ENCODE data around the gene TPSG1. TPM values are rescaled to one million over a fixed set of nuclear protein-coding genes. Genes with fewer than 3 reads are reported as not detected.

TPSG1 gene
- total RNA-seq, 1 experiment from 2014 or later = not detected

DNA sequence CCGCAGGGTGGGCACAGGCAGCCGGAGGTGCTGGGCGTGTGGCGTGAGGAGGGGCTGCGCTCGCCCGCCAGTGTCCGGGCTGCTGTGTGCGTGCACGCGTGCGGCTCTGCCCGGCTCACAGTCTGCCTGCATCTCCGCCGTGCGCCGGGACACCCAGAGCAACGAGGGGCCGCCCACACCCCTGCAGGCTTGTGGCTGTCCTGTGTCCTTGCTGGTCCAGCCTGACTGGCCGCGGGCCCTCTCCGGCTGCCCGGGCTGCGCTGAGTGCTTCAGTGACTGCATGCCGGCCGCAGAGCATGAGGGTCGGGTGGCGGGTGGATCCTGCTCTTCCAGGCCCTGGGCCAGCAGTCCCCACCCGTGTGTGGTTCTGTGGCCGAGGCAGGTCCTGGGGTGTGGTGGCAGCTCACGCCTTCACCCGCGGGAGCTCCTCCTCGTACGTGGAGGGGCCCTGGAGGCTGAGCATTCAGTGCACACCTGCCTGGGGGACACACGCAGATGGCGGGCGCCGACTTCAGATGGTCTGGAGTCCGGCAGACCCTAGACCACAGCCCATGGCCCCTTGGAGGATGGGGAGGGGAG, 12.4 kb downstream of the TPSG1 start:
- Mint-ChIP-seq H3K27me3 (ENCODE audit: insufficient read depth, unreplicated experiment) (peaks cover 20% of the 10 kb centered on the region), H3K27ac (ENCODE audit: low read depth, unreplicated experiment) (no peak overlapping the region), H3K4me1 (ENCODE audit: insufficient read depth, unreplicated experiment) (no peaks in the 10 kb centered on the region), H3K36me3 (ENCODE audit: insufficient read depth, unreplicated experiment) (no peaks in the 10 kb centered on the region), H3K4me3 (ENCODE audit: unreplicated experiment) (no peak overlapping the region), H3K9me3 (ENCODE audit: unreplicated experiment) (no peaks in the 10 kb centered on the region)
- BruUV-seq (replicated peaks) = no TSS peak
- TF ChIP-seq, protein P1, sequence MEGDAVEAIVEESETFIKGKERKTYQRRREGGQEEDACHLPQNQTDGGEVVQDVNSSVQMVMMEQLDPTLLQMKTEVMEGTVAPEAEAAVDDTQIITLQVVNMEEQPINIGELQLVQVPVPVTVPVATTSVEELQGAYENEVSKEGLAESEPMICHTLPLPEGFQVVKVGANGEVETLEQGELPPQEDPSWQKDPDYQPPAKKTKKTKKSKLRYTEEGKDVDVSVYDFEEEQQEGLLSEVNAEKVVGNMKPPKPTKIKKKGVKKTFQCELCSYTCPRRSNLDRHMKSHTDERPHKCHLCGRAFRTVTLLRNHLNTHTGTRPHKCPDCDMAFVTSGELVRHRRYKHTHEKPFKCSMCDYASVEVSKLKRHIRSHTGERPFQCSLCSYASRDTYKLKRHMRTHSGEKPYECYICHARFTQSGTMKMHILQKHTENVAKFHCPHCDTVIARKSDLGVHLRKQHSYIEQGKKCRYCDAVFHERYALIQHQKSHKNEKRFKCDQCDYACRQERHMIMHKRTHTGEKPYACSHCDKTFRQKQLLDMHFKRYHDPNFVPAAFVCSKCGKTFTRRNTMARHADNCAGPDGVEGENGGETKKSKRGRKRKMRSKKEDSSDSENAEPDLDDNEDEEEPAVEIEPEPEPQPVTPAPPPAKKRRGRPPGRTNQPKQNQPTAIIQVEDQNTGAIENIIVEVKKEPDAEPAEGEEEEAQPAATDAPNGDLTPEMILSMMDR (IDR thresholded peaks at IDR 0.05; ENCODE audit: unreplicated experiment) = no peak
- POLR2A ChIA-PET = no interaction called here
- intact Hi-C loops (cut with micrococcal nuclease) = no loop called here
- CTCF ChIA-PET = no interaction called here
- DNase-seq (ENCODE audit: unreplicated experiment) = no peak

DNA sequence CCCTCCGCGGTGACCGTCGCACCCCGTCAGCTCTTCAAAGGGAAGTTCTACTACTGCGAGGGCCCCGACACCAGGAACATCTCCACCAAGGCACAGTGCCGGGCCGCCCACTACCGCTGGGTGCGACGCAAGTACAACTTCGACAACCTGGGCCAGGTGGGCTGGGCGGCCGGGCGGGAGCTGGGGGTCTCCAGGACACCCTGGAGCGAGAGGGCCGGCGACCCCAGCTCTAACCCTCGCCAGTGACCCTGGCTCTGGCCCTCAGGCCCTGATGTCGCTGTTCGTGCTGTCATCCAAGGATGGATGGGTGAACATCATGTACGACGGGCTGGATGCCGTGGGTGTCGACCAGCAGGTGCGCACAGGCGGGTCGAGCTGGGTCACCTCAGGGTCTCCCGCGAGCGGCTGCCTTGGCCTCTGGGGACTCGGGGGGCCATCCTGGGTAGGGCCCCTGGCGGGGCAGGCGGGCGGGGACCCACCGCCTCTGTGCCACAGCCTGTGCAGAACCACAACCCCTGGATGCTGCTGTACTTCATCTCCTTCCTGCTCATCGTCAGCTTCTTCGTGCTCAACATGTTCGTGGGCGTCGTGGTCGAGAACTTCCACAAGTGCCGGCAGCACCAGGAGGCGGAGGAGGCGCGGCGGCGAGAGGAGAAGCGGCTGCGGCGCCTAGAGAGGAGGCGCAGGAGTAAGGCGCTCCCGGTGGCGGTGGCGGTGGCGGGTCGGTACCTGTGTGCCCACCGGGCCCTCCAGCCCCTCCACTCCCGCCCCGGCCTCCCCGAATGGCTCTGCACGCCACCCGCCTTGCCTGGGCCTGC, 13.4 kb downstream of the TPSG1 start:
- no peak for DNase-seq (ENCODE audit: unreplicated experiment)
- ChIA-PET POLR2A (no interaction called here), CTCF (no interaction called here)
- TF ChIP-seq, protein P1 (IDR thresholded peaks at IDR 0.05; ENCODE audit: unreplicated experiment) = no peak
- Mint-ChIP-seq H3K27ac (ENCODE audit: low read depth, unreplicated experiment) (no peak overlapping the region), H3K27me3 (ENCODE audit: insufficient read depth, unreplicated experiment) (peaks cover 21% of the 10 kb centered on the region), H3K9me3 (ENCODE audit: unreplicated experiment) (no peaks in the 10 kb centered on the region), H3K36me3 (ENCODE audit: insufficient read depth, unreplicated experiment) (no peaks in the 10 kb centered on the region), H3K4me3 (ENCODE audit: unreplicated experiment) (no peak overlapping the region), H3K4me1 (ENCODE audit: insufficient read depth, unreplicated experiment) (no peaks in the 10 kb centered on the region)
- BruUV-seq (replicated peaks) = no TSS peak
- intact Hi-C loops (cut with micrococcal nuclease) = no loop called here

DNA sequence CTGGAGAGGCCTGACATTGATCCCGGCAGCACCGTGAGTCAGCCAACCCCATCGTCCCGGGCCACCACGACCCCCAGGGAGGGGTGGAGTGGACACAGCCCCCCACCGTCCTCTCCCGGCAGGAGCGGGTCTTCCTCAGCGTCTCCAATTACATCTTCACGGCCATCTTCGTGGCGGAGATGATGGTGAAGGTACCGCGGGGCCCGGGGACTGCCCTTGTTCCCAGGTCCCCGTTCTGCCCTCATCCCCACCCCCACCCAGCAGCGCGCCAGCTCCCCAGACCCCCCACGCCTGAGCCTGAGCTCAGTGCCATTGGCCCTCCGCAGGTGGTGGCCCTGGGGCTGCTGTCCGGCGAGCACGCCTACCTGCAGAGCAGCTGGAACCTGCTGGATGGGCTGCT, 14.6 kb downstream of the TPSG1 start:
- intact Hi-C loops (cut with micrococcal nuclease) = no loop called here
- Mint-ChIP-seq H3K27ac (ENCODE audit: low read depth, unreplicated experiment) (no peak overlapping the region), H3K27me3 (ENCODE audit: insufficient read depth, unreplicated experiment) (peaks cover 22% of the 10 kb centered on the region), H3K4me1 (ENCODE audit: insufficient read depth, unreplicated experiment) (no peaks in the 10 kb centered on the region), H3K4me3 (ENCODE audit: unreplicated experiment) (no peak overlapping the region), H3K9me3 (ENCODE audit: unreplicated experiment) (no peaks in the 10 kb centered on the region), H3K36me3 (ENCODE audit: insufficient read depth, unreplicated experiment) (no peaks in the 10 kb centered on the region)
- ChIA-PET CTCF (no interaction called here), POLR2A (no interaction called here)
- no TSS peak for BruUV-seq (replicated peaks)
- DNase-seq (ENCODE audit: unreplicated experiment) = no peak
- TF ChIP-seq, protein P1 (IDR thresholded peaks at IDR 0.05; ENCODE audit: unreplicated experiment) = no peak

DNA sequence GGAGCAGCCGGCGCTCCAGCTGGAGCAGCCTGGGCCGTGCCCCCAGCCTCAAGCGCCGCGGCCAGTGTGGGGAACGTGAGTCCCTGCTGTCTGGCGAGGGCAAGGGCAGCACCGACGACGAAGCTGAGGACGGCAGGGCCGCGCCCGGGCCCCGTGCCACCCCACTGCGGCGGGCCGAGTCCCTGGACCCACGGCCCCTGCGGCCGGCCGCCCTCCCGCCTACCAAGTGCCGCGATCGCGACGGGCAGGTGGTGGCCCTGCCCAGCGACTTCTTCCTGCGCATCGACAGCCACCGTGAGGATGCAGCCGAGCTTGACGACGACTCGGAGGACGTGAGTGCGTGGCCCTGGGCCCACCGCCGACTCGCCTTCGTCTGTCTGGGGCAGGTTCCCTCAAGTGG, 16.0 kb downstream of the TPSG1 start:
- CTCF ChIA-PET = interaction anchor here (0.6 kb wide), 1 partner anchor 234 kb away, joined by 5 read pairs; no protein-coding TSS in a partner anchor
- H3K4me1 Mint-ChIP-seq (ENCODE audit: insufficient read depth, unreplicated experiment) = no peaks in the 10 kb centered on the region
- H3K4me3 Mint-ChIP-seq (ENCODE audit: unreplicated experiment) = no peak overlapping the region
- POLR2A ChIA-PET = no interaction called here
- peaks cover 22% of the 10 kb centered on the region for H3K27me3 Mint-ChIP-seq (ENCODE audit: insufficient read depth, unreplicated experiment)
- no peaks in the 10 kb centered on the region for H3K36me3 Mint-ChIP-seq (ENCODE audit: insufficient read depth, unreplicated experiment)
- BruUV-seq (replicated peaks) = no TSS peak
- no peak for DNase-seq (ENCODE audit: unreplicated experiment)
- TF ChIP-seq, protein P1 (IDR thresholded peaks at IDR 0.05; ENCODE audit: unreplicated experiment) = no peak
- no peaks in the 10 kb centered on the region for H3K9me3 Mint-ChIP-seq (ENCODE audit: unreplicated experiment)
- H3K27ac Mint-ChIP-seq (ENCODE audit: low read depth, unreplicated experiment) = no peak overlapping the region
- intact Hi-C loops (cut with micrococcal nuclease) = no loop called here
